Glomerular endothelial cell (primary cell): Measurements from ENCODE around the gene MIDN. TPM values are rescaled to one million over a fixed set of nuclear protein-coding genes. Genes with fewer than 3 reads are reported as not detected.

Experiments used
- DNase-seq: peaks from one replicate; pipeline ENCODE4 v3.0.0-alpha.2; 2011; ENCODE audit warnings: low read depth, low spot score; ENCODE audit errors: extremely low read depth
- total RNA-seq: library from RNA; depleted of rRNA; stranded (reverse); fragments of >200 nt; gene quantifications from 2 replicates; pipeline ENCODE4 v1.2.3, GENCODE V29; 2015

Gene MIDN
- total RNA-seq, 1 donor from 2014 or later: 78.7 TPM

GRCh38 chr19:1268226-1269064, 20.1 kb downstream of the MIDN start:
- no peak for DNase-seq

- DNase-seq: no peak
Measured at GRCh38 chr19:1269065-1269477, 20.7 kb downstream of the MIDN start, which contains the start of gene CIRBP. Gene CIRBP (plus strand): TSS chr19:1269332. CDS start chr19:1270934, 1,602 bp downstream.

GRCh38 chr19:1269478-1270212, 21.3 kb downstream of the MIDN start:
- no peak for DNase-seq

GRCh38 chr19:1270213-1270853, 21.9 kb downstream of the MIDN start:
- no peak for DNase-seq

- DNase-seq: no peak
Measured at GRCh38 chr19:1270854-1271527, 22.6 kb downstream of the MIDN start.

GRCh38 chr19:1271528-1272422, 23.4 kb downstream of the MIDN start:
- no peak for DNase-seq

- DNase-seq: no peak
Measured at GRCh38 chr19:1272423-1273262, 24.3 kb downstream of the MIDN start.

- no peak for DNase-seq
Measured at GRCh38 chr19:1273263-1274041, 25.1 kb downstream of the MIDN start.

GRCh38 chr19:1274081-1274851, 25.9 kb downstream of the MIDN start:
- no peak for DNase-seq

- no peak for DNase-seq
Measured at GRCh38 chr19:1274852-1275259, 26.5 kb downstream of the MIDN start.

GRCh38 chr19:1275260-1275975, 27.0 kb downstream of the MIDN start, which contains the start of gene FAM174C:
Gene FAM174C (plus strand): TSS chr19:1275530. CDS start chr19:1275550, 20 bp downstream.
- no peak for DNase-seq

- DNase-seq: no peak
Measured at GRCh38 chr19:1275976-1276627, 27.7 kb downstream of the MIDN start.

GRCh38 chr19:1276628-1277022, 28.2 kb downstream of the MIDN start:
- no peak for DNase-seq

GRCh38 chr19:1277061-1277460, 28.7 kb downstream of the MIDN start:
- DNase-seq: no peak

GRCh38 chr19:1278074-1278473, 29.7 kb downstream of the MIDN start:
- no peak for DNase-seq
